Coronary artery (tissue), 2 donors: ENCODE results near the gene TSNAX.

Experiments
- DNase-seq: peaks from one replicate; pipeline ENCODE4 v3.0.0-alpha.2; 2017; ENCODE audit warnings: low spot score
- H3K27ac ChIP-seq, 2 donors: fragments of 200-600 bp; sonication (generic); one replicate each; pipeline ENCODE4 v1.5.1; 2016 to 2019
- H3K4me3 ChIP-seq: fragments of 200-600 bp; sonication (generic); 2 replicates; pipeline ENCODE4 v1.5.1; 2016; ENCODE audit warnings: mild to moderate bottlenecking, moderate library complexity
- CTCF ChIP-seq: fragments of 200-600 bp; sonication (generic); IDR thresholded peaks from one replicate; pipeline ENCODE4 v1.5.1; 2019; ENCODE audit warnings: antibody characterized with exemption

TSNAX gene

GRCh38 chr1:231528172-231529029 lies at the start of gene TSNAX:
TSNAX (plus strand) TSS chr1:231528669; CDS start chr1:231528811, 142 bp downstream.
- no peak for TF ChIP-seq CTCF
- H3K27ac ChIP-seq, result peak within 1 kb of the TSS; percentile 73 to 91
- DNase-seq, result peak; percentile 92

GRCh38 chr1:231478811-231479210 lies 49.7 kb upstream of the TSNAX start:
- no peak overlapping the region for H3K4me3 ChIP-seq
- no peak overlapping the region for H3K27ac ChIP-seq
- no peak for TF ChIP-seq CTCF
- no peak for DNase-seq

More at GRCh38 chr1:231528172-231529029, at the start of gene TSNAX:
- peak within 1 kb of the TSS; percentile 76 for H3K4me3 ChIP-seq

- no peak for TF ChIP-seq CTCF
- no peak overlapping the region for H3K27ac ChIP-seq
- no peak for DNase-seq
- no peak overlapping the region for H3K4me3 ChIP-seq
Measured at GRCh38 chr1:231480008-231480407, 48.5 kb upstream of the TSNAX start.

- DNase-seq, result no peak
- Histone ChIP-seq H3K4me3 (no peak overlapping the region), H3K27ac (no peak overlapping the region)
- no peak for TF ChIP-seq CTCF
Measured at GRCh38 chr1:231481289-231481688, 47.2 kb upstream of the TSNAX start.

GRCh38 chr1:231485029-231485784 lies 43.3 kb upstream of the TSNAX start:
- H3K4me3 ChIP-seq, result no peak overlapping the region
- DNase-seq, result no peak
- H3K27ac ChIP-seq, result no peak overlapping the region
- no peak for TF ChIP-seq CTCF

GRCh38 chr1:231487019-231487418 lies 41.5 kb upstream of the TSNAX start:
- no peak for DNase-seq
- no peak for TF ChIP-seq CTCF
- H3K27ac ChIP-seq, result no peak overlapping the region
- H3K4me3 ChIP-seq, result no peak overlapping the region
